Body of pancreas (tissue), 4 donors: ENCODE data around the gene FBXL7. TPM values are rescaled to one million over a fixed set of nuclear protein-coding genes. Genes with fewer than 3 reads are reported as not detected.

Experiments
- ATAC-seq: fragments of 150-250 bp; one replicate; pipeline ENCODE4 v1.9.1; 2016
- DNase-seq, 4 donors: peaks; one replicate each; pipeline ENCODE4 v3.0.0-alpha.2; 2019
- H3K27ac ChIP-seq, 4 donors: fragments of 200-600 bp; sonication (generic); 1 replicate in 3 of 4; 2 replicates in 1 of 4; pipeline versions ENCODE4 v1.5.1 to v1.6.1; 2016 to 2019; ENCODE audit warnings: mild to moderate bottlenecking in 1 of 4, mixed read lengths in 1 of 4, moderate library complexity in 1 of 4
- H3K27me3 ChIP-seq, 2 donors: fragments of 200-600 bp; sonication (generic); one replicate each; pipeline ENCODE4 v1.6.0; 2016; ENCODE audit warnings: mild to moderate bottlenecking in 1 of 2
- H3K36me3 ChIP-seq, 2 donors: fragments of 200-600 bp; sonication (generic); replicated peaks in 1 of 2; 2 replicates each; pipeline ENCODE4 v1.5.1; 2016; ENCODE audit warnings: low read depth in 2 of 2; ENCODE audit not compliant: insufficient read depth in 1 of 2
- H3K4me1 ChIP-seq: fragments of 200-600 bp; sonication (generic); one replicate; pipeline ENCODE4 v1.6.0; 2016
- H3K4me3 ChIP-seq, 2 donors: fragments of 200-600 bp; sonication (generic); 1 replicate in 1 of 2; 2 replicates in 1 of 2; pipeline ENCODE4 v1.5.1; 2016 to 2019
- H3K9me3 ChIP-seq, 3 donors: fragments of 200-600 bp; sonication (generic); 1 replicate in 2 of 3; 2 replicates in 1 of 3; pipeline ENCODE4 v1.5.1; 2016
- POLR2A ChIP-seq, 3 donors: fragments of 450-650 bp; IDR thresholded peaks; one replicate each; pipeline ENCODE4 v1.6.1; 2016; ENCODE audit warnings: antibody characterized with exemption in 3 of 3, mild to moderate bottlenecking in 2 of 3
- WGBS, 2 donors: methylation state at CpG; one replicate each; pipeline ENCODE4 v1.1.5; 2017; 5-methylcytosine and 5-hydroxymethylcytosine counted together
- intact Hi-C: fragments of 100-400 bp; cut with DNase I; formaldehyde crosslinking; loops from one replicate; pipeline ENCODE4 v1.15.1; 2023
- total RNA-seq, 2 donors: library from RNA; depleted of rRNA; stranded (reverse); fragments of >200 nt; gene quantifications; one replicate each; pipeline ENCODE4 v1.1.0, GENCODE V29; 2016
- TF ChIP-seq, protein P1 (sequence below), 7 experiments: fragments of 450-650 bp in 4 of 7; fragments of 200-600 bp in 3 of 7; sonication (generic) in 3 of 7; IDR thresholded peaks; one replicate each; pipeline ENCODE4 v1.5.1; 2016 to 2019; ENCODE audit warnings: antibody characterized with exemption in 7 of 7

FBXL7 gene
- total RNA-seq, 2 donors from 2014 or later, result 3.1 to 4.0 TPM

DNA sequence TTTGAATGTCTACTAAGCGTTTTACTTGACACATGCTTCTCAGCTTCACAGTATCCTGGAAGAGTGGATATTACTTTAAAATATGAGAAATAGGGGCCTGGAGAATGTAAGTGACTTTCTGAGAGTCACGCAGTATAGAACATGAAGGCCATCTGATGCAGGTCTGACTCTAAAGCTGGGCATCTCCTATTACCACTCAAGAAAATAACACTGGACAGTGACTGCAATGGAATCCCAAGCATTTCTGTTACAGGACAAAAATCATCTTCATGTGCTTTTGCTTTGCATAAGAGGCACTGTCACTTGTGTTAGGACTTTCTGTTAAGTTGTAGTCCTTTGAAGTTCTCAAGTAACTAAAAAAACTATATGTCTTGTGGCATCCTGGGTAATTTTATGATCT is 335.5 kb downstream of the FBXL7 start:
- WGBS, 2 donors, result 55 to 67% methylated on average over 2 of the region's 2 CpGs
- Histone ChIP-seq H3K27ac (no peak overlapping the region), H3K4me3 (no peak overlapping the region), H3K36me3 (no peaks in the 10 kb centered on the region), H3K9me3 (no peaks in the 10 kb centered on the region), H3K27me3 (no peaks in the 10 kb centered on the region), H3K4me1 (no peaks in the 10 kb centered on the region)
- DNase-seq, result no peak
- no peak for TF ChIP-seq POLR2A (IDR thresholded peaks at IDR 0.05)
- TF ChIP-seq, protein P1, sequence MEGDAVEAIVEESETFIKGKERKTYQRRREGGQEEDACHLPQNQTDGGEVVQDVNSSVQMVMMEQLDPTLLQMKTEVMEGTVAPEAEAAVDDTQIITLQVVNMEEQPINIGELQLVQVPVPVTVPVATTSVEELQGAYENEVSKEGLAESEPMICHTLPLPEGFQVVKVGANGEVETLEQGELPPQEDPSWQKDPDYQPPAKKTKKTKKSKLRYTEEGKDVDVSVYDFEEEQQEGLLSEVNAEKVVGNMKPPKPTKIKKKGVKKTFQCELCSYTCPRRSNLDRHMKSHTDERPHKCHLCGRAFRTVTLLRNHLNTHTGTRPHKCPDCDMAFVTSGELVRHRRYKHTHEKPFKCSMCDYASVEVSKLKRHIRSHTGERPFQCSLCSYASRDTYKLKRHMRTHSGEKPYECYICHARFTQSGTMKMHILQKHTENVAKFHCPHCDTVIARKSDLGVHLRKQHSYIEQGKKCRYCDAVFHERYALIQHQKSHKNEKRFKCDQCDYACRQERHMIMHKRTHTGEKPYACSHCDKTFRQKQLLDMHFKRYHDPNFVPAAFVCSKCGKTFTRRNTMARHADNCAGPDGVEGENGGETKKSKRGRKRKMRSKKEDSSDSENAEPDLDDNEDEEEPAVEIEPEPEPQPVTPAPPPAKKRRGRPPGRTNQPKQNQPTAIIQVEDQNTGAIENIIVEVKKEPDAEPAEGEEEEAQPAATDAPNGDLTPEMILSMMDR (IDR thresholded peaks at IDR 0.05), result no peak
- intact Hi-C loops, result no loop called here
- ATAC-seq, result no peak

DNA sequence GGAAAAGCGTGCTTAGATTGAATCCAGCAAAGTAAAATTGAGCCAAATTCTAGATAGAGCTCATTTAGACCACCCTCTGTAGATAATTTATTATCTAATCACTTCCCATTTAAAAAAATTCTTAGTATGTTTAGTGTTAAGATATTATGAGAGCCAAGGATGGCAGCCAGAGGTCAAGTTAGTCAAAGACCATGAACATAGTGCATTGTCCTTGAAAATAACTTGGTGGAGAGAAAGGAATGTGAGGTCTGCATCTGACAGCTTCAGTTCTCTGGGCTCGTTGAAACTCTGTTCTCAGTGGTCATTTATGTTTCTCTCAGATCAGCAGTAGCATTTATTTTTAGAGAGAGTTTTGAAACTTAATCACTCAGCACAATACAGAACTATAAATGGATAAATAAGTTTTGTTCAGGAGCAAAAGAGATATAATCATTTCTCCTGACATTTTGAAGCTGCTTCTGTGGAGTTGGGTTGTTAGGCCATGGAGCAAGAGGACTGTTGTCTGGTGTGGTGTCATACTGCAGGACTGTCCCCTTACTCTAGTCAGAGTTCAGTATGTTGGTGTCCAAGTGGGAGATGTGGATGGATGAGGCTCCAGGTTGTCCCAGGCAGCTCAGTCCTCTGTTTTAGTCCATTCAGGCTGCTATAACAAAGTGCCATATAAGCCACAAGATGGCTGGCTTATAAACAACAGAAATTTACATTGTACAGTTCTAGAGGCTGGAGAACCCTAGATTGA is 337.7 kb downstream of the FBXL7 start:
- no peak for DNase-seq
- no peak overlapping the region for H3K4me3 ChIP-seq
- no peaks in the 10 kb centered on the region for H3K27me3 ChIP-seq
- WGBS, 2 donors, result 26 to 38% methylated on average over 2 of the region's 2 CpGs
- intact Hi-C loops, result no loop called here
- no peak for ATAC-seq
- H3K9me3 ChIP-seq, result peaks cover 0 to 7% (median 0%) of the 10 kb centered on the region in 3 donors
- H3K36me3 ChIP-seq, result no peaks in the 10 kb centered on the region
- H3K4me1 ChIP-seq, result no peaks in the 10 kb centered on the region
- no peak for TF ChIP-seq POLR2A (IDR thresholded peaks at IDR 0.05)
- TF ChIP-seq, protein P1 (IDR thresholded peaks at IDR 0.05), result no peak
- H3K27ac ChIP-seq, result no peak overlapping the region

DNA sequence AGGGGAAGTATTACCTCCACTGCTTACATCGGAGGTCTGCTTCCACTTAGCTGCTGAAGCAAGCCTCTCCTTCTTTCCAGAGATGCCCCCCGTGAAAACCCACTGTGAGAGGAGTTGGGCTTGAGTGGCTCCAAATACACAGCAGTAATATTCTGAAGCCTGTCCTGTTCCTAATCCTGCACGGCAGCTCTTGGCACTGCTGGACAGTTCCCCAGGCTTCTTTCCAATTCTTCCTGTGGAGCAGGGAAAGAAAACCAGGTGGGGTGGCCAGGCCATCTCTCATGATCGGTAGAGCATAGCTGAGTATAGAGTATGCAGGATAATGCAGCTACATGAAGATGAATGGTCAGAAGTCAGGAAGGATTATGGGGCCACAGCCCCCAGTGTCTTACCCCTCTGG is 344.3 kb downstream of the FBXL7 start:
- WGBS, 2 donors, result 45 to 49% methylated on average over 4 of the region's 4 CpGs
- Histone ChIP-seq H3K27ac (no peak overlapping the region), H3K4me3 (no peak overlapping the region), H3K4me1 (no peaks in the 10 kb centered on the region), H3K27me3 (no peaks in the 10 kb centered on the region), H3K9me3 (peaks cover 0 to 7% (median 0%) of the 10 kb centered on the region in 3 donors), H3K36me3 (no peaks in the 10 kb centered on the region)
- intact Hi-C loops, result no loop called here
- TF ChIP-seq, protein P1 (IDR thresholded peaks at IDR 0.05), result no peak
- no peak for TF ChIP-seq POLR2A (IDR thresholded peaks at IDR 0.05)
- ATAC-seq (no peak), DNase-seq (no peak)

DNA sequence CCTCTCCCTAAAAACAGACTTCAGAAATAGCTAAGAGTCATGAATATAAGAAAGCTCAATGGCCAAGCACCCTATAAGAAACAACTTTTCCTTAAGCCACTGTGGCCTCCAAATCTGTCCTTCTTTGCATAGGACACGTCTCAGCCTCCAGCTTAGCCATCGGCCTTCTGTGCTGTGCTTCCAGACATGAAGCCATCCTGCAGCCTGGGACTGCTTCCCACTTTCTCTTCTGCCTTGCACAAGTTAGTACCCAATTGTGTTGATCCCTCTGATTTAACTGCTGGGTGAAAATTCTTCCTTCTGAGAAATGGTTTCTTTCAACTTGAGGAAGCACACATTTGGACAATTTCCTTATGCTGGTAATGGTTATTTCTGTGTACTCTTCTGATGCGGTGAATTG is 344.9 kb downstream of the FBXL7 start:
- DNase-seq (no peak), ATAC-seq (no peak)
- H3K9me3 ChIP-seq, result peaks cover 0 to 7% (median 0%) of the 10 kb centered on the region in 3 donors
- no peaks in the 10 kb centered on the region for H3K4me1 ChIP-seq
- TF ChIP-seq, protein P1 (IDR thresholded peaks at IDR 0.05), result no peak
- TF ChIP-seq POLR2A (IDR thresholded peaks at IDR 0.05), result no peak
- no peaks in the 10 kb centered on the region for H3K27me3 ChIP-seq
- intact Hi-C loops, result no loop called here
- H3K27ac ChIP-seq, result no peak overlapping the region
- no peak overlapping the region for H3K4me3 ChIP-seq
- H3K36me3 ChIP-seq, result no peaks in the 10 kb centered on the region
- 67 to 76% methylated on average over 3 of the region's 3 CpGs for WGBS, 2 donors

DNA sequence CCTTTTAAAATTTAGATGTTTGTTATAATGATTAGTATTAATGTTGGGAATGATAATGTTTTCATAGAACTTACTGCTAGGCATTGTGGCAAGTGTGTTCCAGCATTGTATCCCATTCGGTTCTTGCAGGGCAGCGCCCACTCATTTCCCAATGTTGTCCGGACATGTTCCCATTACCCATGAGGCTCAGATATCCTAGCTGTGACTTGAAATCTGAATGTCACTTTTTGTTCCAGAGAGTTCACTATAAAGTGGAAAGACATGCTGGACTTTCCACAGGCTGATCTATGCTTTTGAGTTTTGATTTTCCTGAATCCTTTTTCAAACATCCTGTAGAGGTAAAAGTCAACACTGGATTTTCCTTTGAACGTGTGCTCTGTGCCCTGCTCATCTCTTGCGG is 350.6 kb downstream of the FBXL7 start:
- WGBS, 2 donors, result 44 to 54% methylated on average over 5 of the region's 5 CpGs
- H3K9me3 ChIP-seq, result no peaks in the 10 kb centered on the region
- no peaks in the 10 kb centered on the region for H3K27me3 ChIP-seq
- intact Hi-C loops, result no loop called here
- TF ChIP-seq POLR2A (IDR thresholded peaks at IDR 0.05), result no peak
- TF ChIP-seq, protein P1 (IDR thresholded peaks at IDR 0.05), result no peak
- no peaks in the 10 kb centered on the region for H3K4me1 ChIP-seq
- no peak for DNase-seq
- ATAC-seq, result no peak
- no peak overlapping the region for H3K4me3 ChIP-seq
- H3K36me3 ChIP-seq, result no peaks in the 10 kb centered on the region
- H3K27ac ChIP-seq, result no peak overlapping the region
